ENCODE data around the gene PDZD7.

PDZD7 gene

GRCh38 chr10:101007099-101007711 lies 23.7 kb downstream of the PDZD7 start:
- CTCF ChIA-PET, result interaction anchor here (0.9 to 8.1 kb wide), 4 partner anchors 9 to 100 kb away, joined by 3 to 96 read pairs (median 38); partner anchors contain the start of gene LZTS2
- TF ChIP-seq CTCF (IDR thresholded peaks at IDR 0.05; ENCODE audit: control extremely low read depth, extremely low read depth, low read depth, missing control alignments), result no peak
- no peak for DNase-seq (ENCODE audit: extremely low spot score)
- POLR2A ChIA-PET, result no interaction called here

GRCh38 chr10:101006593-101007098 lies 24.3 kb downstream of the PDZD7 start:
- TF ChIP-seq CTCF (IDR thresholded peaks at IDR 0.05; ENCODE audit: control extremely low read depth, extremely low read depth, low read depth, missing control alignments), result no peak
- CTCF ChIA-PET, result interaction anchor here (0.9 to 8.1 kb wide), 4 partner anchors 8 to 100 kb away, joined by 3 to 96 read pairs (median 38); partner anchors contain the start of gene LZTS2
- no peak for DNase-seq (ENCODE audit: extremely low spot score)
- POLR2A ChIA-PET, result no interaction called here

GRCh38 chr10:101005869-101006567 lies 24.9 kb downstream of the PDZD7 start:
- no peak for DNase-seq (ENCODE audit: extremely low spot score)
- no peak for TF ChIP-seq CTCF (IDR thresholded peaks at IDR 0.05; ENCODE audit: control extremely low read depth, extremely low read depth, low read depth, missing control alignments)
- ChIA-PET POLR2A (no interaction called here), CTCF (interaction anchor here (1.3 to 8.1 kb wide), 4 partner anchors 8 to 136 kb away, joined by 4 to 96 read pairs (median 38); partner anchors contain the start of gene LZTS2)

- DNase-seq (ENCODE audit: extremely low spot score), result no peak
- TF ChIP-seq CTCF (IDR thresholded peaks at IDR 0.05; ENCODE audit: control extremely low read depth, extremely low read depth, low read depth, missing control alignments), result no peak
- ChIA-PET POLR2A (no interaction called here), CTCF (interaction anchor here (1.3 to 8.1 kb wide), 2 partner anchors 12 to 137 kb away, joined by 4 to 96 read pairs; no protein-coding TSS in a partner anchor)
Measured at GRCh38 chr10:101005361-101005760, 25.6 kb downstream of the PDZD7 start.

- CTCF ChIA-PET, result interaction anchor here (1.2 to 8.1 kb wide), 5 partner anchors 7 to 46 kb away, joined by 3 to 96 read pairs (median 8); no protein-coding TSS in a partner anchor
Measured at GRCh38 chr10:101003639-101004206, 27.2 kb downstream of the PDZD7 start.

More at GRCh38 chr10:101003639-101004206, 27.2 kb downstream of the PDZD7 start:
- DNase-seq (ENCODE audit: extremely low spot score), result no peak
- POLR2A ChIA-PET, result no interaction called here
- no peak for TF ChIP-seq CTCF (IDR thresholded peaks at IDR 0.05; ENCODE audit: control extremely low read depth, extremely low read depth, low read depth, missing control alignments)

Measured in GM10248 (cell line).